ENCODE results near the gene CALB2.

Gene CALB2

DNA sequence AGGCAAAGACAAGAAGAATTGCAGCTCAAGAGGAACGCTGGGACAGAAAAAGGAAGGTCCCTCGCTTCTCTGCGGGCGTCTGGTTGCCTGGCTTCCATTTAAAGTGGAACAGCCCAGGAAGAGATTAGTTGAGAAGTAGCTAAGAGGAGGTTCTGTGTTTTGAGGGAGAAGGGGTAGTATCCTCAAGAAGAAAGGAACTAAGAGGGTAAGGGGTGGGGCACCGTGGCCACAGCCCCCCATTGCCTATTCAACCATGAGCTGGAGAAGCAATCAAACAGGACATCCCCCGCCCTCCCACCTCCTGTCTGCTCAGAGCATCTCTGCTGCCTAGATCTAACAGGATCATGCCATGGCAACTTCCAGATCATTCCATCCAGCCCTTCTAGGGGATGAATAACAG, 18.1 kb upstream of the CALB2 start:
- no peaks in the 10 kb centered on the region for H3K9me3 ChIP-seq (replicated peaks; ENCODE audit: low read length)
- no peak overlapping the region for H3K4me2 ChIP-seq (ENCODE audit: low read length)
- no peaks in the 10 kb centered on the region for H3K36me3 ChIP-seq (ENCODE audit: insufficient read depth, low read length)
- no peak overlapping the region for H3K4me3 ChIP-seq (ENCODE audit: low read length)
- no peak overlapping the region for H3K9ac ChIP-seq (ENCODE audit: low read depth, low read length)
- H3K4me1 ChIP-seq (ENCODE audit: control insufficient read depth, insufficient read depth, low read length), result no peaks in the 10 kb centered on the region
- peaks cover 7% of the 10 kb centered on the region for H3K27me3 ChIP-seq (ENCODE audit: control insufficient read depth, insufficient read depth, low read length)

DNA sequence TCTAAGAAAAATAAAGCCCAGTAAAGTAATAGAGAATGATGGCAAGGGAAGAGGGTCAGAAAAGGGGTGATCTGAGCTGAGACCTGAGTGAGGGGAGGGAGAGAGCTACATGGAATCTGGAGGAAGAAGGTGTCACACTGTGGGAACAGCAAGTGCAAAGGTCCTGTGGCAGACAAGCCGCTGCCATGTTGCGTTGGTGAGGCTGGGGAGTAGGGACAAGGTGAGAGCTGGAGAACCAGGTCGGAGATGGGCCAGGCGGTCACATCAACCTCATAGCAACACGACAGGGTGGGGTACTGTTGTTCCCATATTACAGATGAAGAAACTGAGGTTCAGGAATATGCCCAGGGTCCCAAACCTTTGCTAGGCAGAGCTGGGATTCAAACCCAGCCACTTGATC, 16.6 kb upstream of the CALB2 start:
- Histone ChIP-seq H3K4me2 (ENCODE audit: low read length) (no peak overlapping the region), H3K4me1 (ENCODE audit: control insufficient read depth, insufficient read depth, low read length) (no peaks in the 10 kb centered on the region), H3K9me3 (replicated peaks; ENCODE audit: low read length) (no peaks in the 10 kb centered on the region), H3K9ac (ENCODE audit: low read depth, low read length) (no peak overlapping the region), H3K4me3 (ENCODE audit: low read length) (no peak overlapping the region), H3K36me3 (ENCODE audit: insufficient read depth, low read length) (no peaks in the 10 kb centered on the region), H3K27me3 (ENCODE audit: control insufficient read depth, insufficient read depth, low read length) (peaks cover 15% of the 10 kb centered on the region)

DNA sequence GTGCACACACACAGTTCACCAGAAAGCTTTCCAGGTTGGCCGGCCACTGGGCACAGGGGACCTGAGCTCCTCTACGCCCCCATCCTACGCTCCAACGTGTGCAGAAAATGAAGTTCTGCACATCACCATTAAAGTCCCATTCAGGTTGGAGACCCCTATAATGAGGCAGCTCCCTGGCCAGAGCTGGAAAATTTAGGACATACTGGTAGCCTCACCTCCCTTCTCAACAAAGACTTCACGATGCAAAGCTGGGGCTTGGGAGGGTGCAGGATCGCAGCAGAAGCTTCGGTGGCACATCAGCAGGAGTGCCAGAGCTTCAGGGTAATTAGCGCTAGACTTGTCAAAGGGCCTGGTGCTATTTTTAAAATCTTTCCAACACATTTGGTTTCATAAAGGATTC, 15.4 kb upstream of the CALB2 start:
- Histone ChIP-seq H3K9me3 (replicated peaks; ENCODE audit: low read length) (no peaks in the 10 kb centered on the region), H3K27me3 (ENCODE audit: control insufficient read depth, insufficient read depth, low read length) (peaks cover 19% of the 10 kb centered on the region), H3K36me3 (ENCODE audit: insufficient read depth, low read length) (no peaks in the 10 kb centered on the region), H3K4me3 (ENCODE audit: low read length) (no peak overlapping the region), H3K4me1 (ENCODE audit: control insufficient read depth, insufficient read depth, low read length) (no peaks in the 10 kb centered on the region), H3K4me2 (ENCODE audit: low read length) (no peak overlapping the region), H3K9ac (ENCODE audit: low read depth, low read length) (no peak overlapping the region)

DNA sequence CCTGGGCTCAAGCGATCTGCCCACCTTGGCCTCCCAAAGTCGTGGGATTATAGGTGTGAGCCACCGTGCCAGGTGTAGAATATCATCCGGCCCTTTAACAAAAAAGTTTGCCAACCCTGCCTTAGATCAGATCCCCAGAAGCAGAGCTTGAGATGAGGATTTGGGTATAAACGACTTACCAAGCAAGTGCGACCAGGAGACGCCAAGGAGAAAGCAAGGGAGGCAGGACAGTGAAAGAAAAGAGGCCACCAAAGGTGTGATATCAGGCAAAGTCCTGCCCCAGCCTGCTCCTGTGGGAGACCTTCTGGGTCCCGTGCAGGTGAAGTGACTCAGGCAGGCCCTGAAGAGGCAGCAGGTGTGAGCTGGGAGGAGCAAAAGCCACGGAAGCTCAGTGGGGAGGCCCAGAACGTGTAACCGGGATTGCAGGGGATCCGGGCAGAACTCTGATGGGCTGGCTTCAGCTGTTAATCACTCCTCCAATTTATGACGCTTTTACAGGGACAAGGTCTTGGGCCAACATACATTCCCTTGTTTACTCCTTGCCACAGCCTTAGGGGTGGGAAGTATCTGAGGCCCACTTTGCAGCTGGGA, 14.1 kb upstream of the CALB2 start:
- no peak overlapping the region for H3K4me3 ChIP-seq (ENCODE audit: low read length)
- H3K27me3 ChIP-seq (ENCODE audit: control insufficient read depth, insufficient read depth, low read length), result peaks cover 19% of the 10 kb centered on the region
- no peak overlapping the region for H3K9ac ChIP-seq (ENCODE audit: low read depth, low read length)
- no peaks in the 10 kb centered on the region for H3K36me3 ChIP-seq (ENCODE audit: insufficient read depth, low read length)
- no peak overlapping the region for H3K4me2 ChIP-seq (ENCODE audit: low read length)
- no peaks in the 10 kb centered on the region for H3K4me1 ChIP-seq (ENCODE audit: control insufficient read depth, insufficient read depth, low read length)
- no peaks in the 10 kb centered on the region for H3K9me3 ChIP-seq (replicated peaks; ENCODE audit: low read length)

DNA sequence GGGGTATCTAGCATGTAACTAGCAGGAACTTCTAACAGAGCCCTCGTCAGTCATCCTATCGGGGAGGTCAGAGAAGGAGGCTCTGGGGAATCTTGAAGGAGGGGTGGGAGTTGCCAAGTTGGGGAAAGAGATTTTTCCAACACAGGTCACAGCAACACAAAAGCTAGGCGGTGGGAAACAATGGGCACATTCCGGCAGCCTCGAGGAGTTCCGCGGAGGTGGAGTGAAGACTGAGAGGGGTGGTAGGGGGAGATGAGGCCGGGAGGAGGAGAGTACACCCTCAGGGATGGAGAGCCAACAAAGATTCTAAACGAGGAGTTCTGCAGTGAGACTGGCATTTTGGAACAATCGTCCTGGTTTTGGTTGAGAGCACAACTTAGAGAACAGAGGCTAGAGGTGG, 13.5 kb upstream of the CALB2 start:
- H3K27me3 ChIP-seq (ENCODE audit: control insufficient read depth, insufficient read depth, low read length), result peaks cover 19% of the 10 kb centered on the region
- no peaks in the 10 kb centered on the region for H3K9me3 ChIP-seq (replicated peaks; ENCODE audit: low read length)
- H3K36me3 ChIP-seq (ENCODE audit: insufficient read depth, low read length), result no peaks in the 10 kb centered on the region
- no peaks in the 10 kb centered on the region for H3K4me1 ChIP-seq (ENCODE audit: control insufficient read depth, insufficient read depth, low read length)
- H3K4me3 ChIP-seq (ENCODE audit: low read length), result no peak overlapping the region
- no peak overlapping the region for H3K9ac ChIP-seq (ENCODE audit: low read depth, low read length)
- H3K4me2 ChIP-seq (ENCODE audit: low read length), result no peak overlapping the region

DNA sequence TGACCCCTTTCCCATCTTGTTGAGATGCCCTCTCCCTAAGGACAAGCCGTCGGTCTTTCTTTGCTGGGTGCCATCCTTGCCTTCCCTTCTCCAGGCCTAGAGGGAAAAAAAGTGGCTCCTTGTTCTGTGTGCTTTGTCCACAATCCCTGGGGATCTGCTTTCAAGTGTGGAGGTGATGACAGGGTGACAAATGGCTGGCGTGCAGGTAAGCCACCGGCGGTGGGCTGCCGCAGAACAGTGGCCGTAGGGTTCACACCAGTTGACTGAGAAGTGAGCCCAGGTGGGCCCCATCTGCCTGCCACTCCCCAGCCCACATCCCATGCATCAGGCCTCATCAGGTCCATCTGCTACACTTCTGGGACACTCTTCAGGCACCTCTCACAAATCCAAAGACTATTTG, 11.4 kb upstream of the CALB2 start:
- no peak overlapping the region for H3K9ac ChIP-seq (ENCODE audit: low read depth, low read length)
- peaks cover 21% of the 10 kb centered on the region for H3K27me3 ChIP-seq (ENCODE audit: control insufficient read depth, insufficient read depth, low read length)
- no peaks in the 10 kb centered on the region for H3K9me3 ChIP-seq (replicated peaks; ENCODE audit: low read length)
- no peak overlapping the region for H3K4me2 ChIP-seq (ENCODE audit: low read length)
- H3K4me3 ChIP-seq (ENCODE audit: low read length), result no peak overlapping the region
- no peaks in the 10 kb centered on the region for H3K4me1 ChIP-seq (ENCODE audit: control insufficient read depth, insufficient read depth, low read length)
- no peaks in the 10 kb centered on the region for H3K36me3 ChIP-seq (ENCODE audit: insufficient read depth, low read length)

DNA sequence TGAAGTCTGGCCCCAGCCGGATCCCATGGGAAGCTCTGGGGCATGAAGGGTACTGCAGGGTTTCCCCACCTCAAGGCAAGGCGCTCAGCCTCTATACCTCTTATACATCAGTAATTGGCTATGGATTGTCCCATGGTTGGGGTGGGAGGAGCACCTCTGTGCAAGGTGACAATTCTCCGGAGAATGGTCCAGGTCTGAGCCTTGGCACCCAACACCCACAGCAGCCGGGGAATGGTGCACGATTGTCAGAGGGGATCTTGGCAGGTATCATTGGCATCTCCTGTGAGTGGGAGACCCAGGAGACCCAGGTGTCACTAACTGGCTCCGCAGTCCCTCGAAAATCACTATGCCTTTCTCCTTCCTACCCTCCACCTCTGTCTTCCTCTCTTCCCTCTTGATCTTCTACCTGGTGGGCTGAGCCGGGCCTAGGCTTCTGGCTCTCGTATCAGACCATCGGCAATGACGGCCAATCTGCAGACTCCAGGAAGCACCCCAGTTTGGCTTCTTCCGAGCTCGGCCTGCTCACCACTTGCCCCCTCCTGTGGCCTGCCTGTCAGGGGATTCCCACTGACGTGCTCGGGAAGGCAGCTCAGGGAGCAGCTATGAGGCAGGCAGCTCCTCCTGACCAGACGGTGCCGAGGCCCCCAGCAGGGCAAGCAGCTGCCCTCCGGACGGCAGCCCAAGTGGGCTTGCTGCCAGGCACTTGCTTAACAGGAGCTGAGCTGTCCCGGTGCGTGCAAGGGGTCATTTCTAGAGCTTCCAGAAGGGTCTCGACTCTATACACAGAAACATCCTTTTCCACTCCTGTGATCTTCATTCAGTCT, 10.0 kb upstream of the CALB2 start:
- Histone ChIP-seq H3K9me3 (replicated peaks; ENCODE audit: low read length) (no peaks in the 10 kb centered on the region), H3K36me3 (ENCODE audit: insufficient read depth, low read length) (no peaks in the 10 kb centered on the region), H3K27me3 (ENCODE audit: control insufficient read depth, insufficient read depth, low read length) (peaks cover 31% of the 10 kb centered on the region), H3K4me2 (ENCODE audit: low read length) (no peak overlapping the region), H3K4me3 (ENCODE audit: low read length) (no peak overlapping the region), H3K4me1 (ENCODE audit: control insufficient read depth, insufficient read depth, low read length) (no peaks in the 10 kb centered on the region), H3K9ac (ENCODE audit: low read depth, low read length) (no peak overlapping the region)

DNA sequence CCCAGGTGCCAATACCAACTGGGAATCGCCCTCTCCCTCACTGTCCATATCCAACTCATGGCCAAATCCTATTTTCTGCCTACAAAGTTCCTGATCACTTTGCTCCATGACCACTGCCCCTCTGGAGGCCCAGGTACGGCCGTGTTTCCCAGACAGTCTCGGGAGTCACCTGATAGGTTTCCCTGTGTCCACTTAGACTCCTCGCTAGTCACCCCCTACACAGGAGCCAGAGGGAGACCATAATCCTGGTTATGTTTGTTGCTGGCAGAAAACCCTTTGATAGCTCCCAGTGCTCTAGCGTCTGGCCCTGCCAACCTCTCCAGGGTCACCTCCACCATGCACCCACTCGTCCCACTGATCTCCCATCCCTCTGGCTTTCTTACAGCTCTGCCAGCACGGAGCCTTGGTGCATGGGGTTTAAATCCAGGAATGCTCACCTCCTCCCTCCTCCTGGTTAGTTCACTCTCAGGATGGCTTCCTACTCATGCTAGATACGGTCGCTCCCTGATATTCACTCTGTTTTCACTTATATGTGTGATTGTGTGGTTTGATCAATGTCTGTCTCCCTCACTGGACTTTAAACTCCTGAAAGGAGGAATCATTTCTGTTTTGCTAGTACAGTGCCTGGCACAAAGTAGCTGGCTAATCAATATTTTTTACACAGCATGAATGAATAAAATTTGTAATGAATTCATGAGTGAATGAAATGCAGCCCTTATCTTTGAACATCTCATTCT, 7.5 kb upstream of the CALB2 start:
- Histone ChIP-seq H3K4me3 (ENCODE audit: low read length) (no peak overlapping the region), H3K36me3 (ENCODE audit: insufficient read depth, low read length) (no peaks in the 10 kb centered on the region), H3K4me2 (ENCODE audit: low read length) (no peak overlapping the region), H3K9me3 (replicated peaks; ENCODE audit: low read length) (no peaks in the 10 kb centered on the region), H3K4me1 (ENCODE audit: control insufficient read depth, insufficient read depth, low read length) (no peaks in the 10 kb centered on the region), H3K27me3 (ENCODE audit: control insufficient read depth, insufficient read depth, low read length) (peaks cover 40% of the 10 kb centered on the region), H3K9ac (ENCODE audit: low read depth, low read length) (no peak overlapping the region)

DNA sequence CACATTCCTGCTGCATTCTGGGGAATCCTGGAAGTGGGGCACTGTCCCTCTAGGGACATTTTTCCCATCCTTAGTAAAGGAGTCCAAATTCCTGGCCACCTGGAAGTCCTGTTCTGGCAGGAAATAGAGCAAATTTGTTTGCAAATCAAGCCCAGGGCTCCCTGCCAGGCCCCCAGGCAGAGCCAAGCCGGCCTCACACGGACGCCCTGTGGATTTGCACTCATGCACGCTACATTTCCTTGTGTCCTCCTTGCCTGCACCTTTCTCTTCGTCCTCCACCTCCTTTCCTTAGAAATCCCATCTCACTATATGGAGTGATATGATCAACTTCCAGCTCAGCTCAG, 7.0 kb upstream of the CALB2 start:
- no peak overlapping the region for H3K4me2 ChIP-seq (ENCODE audit: low read length)
- no peaks in the 10 kb centered on the region for H3K36me3 ChIP-seq (ENCODE audit: insufficient read depth, low read length)
- peaks cover 37% of the 10 kb centered on the region for H3K27me3 ChIP-seq (ENCODE audit: control insufficient read depth, insufficient read depth, low read length)
- no peak overlapping the region for H3K4me3 ChIP-seq (ENCODE audit: low read length)
- H3K9me3 ChIP-seq (replicated peaks; ENCODE audit: low read length), result no peaks in the 10 kb centered on the region
- H3K9ac ChIP-seq (ENCODE audit: low read depth, low read length), result no peak overlapping the region
- H3K4me1 ChIP-seq (ENCODE audit: control insufficient read depth, insufficient read depth, low read length), result no peaks in the 10 kb centered on the region

DNA sequence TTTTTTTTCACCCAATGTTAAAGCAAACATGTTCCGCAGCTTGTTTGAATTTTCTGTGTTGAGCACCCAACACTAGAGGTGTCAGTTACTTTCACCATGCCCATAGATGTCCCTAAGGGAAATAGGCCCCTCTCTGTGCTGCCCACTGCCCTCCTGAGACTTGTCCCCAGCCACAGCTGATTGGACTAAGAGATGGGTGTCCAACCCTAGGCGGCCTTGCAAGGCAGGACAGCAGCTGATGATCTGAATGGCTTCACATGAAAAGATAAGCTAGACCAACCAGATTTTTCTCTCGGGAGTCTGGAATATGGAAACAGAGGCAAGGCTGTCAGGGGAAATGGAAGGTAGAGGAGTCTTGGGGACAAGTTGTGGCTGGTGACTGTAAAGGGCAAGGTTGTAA, 6.1 kb upstream of the CALB2 start:
- H3K4me3 ChIP-seq (ENCODE audit: low read length), result no peak overlapping the region
- H3K9me3 ChIP-seq (replicated peaks; ENCODE audit: low read length), result no peaks in the 10 kb centered on the region
- peaks cover 33% of the 10 kb centered on the region for H3K27me3 ChIP-seq (ENCODE audit: control insufficient read depth, insufficient read depth, low read length)
- H3K36me3 ChIP-seq (ENCODE audit: insufficient read depth, low read length), result no peaks in the 10 kb centered on the region
- no peaks in the 10 kb centered on the region for H3K4me1 ChIP-seq (ENCODE audit: control insufficient read depth, insufficient read depth, low read length)
- no peak overlapping the region for H3K9ac ChIP-seq (ENCODE audit: low read depth, low read length)
- H3K4me2 ChIP-seq (ENCODE audit: low read length), result no peak overlapping the region

DNA sequence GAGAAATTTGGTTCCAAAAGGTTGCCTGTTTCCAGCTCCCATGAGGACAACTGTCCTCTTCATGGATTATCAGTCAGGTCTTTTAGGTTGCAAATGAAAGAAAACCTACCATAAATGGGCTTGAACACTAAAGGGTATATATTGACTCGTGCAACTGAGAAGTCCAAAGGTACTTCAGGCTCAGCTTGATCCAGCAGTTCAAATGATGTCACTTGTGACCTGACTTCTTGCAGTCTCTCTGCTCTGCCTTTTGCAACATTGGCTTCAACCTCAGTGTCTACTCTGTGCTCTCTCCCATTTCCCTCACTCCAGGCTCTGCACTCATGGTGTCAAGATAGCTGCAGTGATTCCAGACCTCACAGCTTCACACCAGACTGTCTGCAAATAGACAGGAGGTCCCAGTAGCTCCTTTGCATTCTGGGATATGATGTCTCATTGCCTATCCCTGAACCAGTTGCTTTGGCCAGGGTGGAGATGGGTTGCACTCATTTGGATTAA, 5.5 kb upstream of the CALB2 start:
- no peak overlapping the region for H3K4me3 ChIP-seq (ENCODE audit: low read length)
- no peaks in the 10 kb centered on the region for H3K36me3 ChIP-seq (ENCODE audit: insufficient read depth, low read length)
- H3K4me2 ChIP-seq (ENCODE audit: low read length), result no peak overlapping the region
- no peaks in the 10 kb centered on the region for H3K9me3 ChIP-seq (replicated peaks; ENCODE audit: low read length)
- H3K9ac ChIP-seq (ENCODE audit: low read depth, low read length), result no peak overlapping the region
- H3K4me1 ChIP-seq (ENCODE audit: control insufficient read depth, insufficient read depth, low read length), result peaks cover 2% of the 10 kb centered on the region
- peaks cover 36% of the 10 kb centered on the region for H3K27me3 ChIP-seq (ENCODE audit: control insufficient read depth, insufficient read depth, low read length)
